Brain pericyte (primary cell): ENCODE measurements around the gene OPN1MW2.
"Not testable (repeated sequence)": the region's sequence is repeated elsewhere in the genome, so short reads cannot be mapped to it uniquely, and the experiment has no call there.

Experiments used
- DNase-seq: peaks from one replicate; pipeline ENCODE4 v3.0.0-alpha.2; 2012; ENCODE audit warnings: low read depth, low spot score

Gene OPN1MW2

GRCh38 chrX:154219456-154219855, at the start of gene OPN1MW2:
Gene OPN1MW2, plus strand, starts transcription at chrX:154219756. Its CDS starts 60 bp downstream, at chrX:154219816.
- DNase-seq = not testable (repeated sequence)

DNA sequence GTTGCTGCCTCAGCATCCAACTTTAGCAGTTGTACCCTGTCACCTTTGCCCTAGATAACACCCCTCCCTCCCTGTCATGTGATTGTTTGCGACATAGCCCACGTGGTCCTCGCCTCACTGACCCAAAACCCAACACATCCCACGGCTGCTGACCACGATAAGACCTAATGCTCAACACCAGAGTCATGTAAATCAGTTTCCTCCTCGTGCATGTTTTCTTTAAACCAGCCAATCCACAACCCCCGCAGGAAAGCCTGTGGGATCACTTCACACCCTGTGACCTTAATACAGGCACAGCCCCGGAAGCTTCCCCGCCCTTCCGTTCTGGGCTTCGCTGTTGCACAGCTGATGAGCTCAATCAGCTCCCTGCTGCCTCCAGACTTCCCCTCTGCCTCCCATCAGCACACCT, 47.0 kb upstream of the OPN1MW2 start:
- not testable (repeated sequence) for DNase-seq

DNA sequence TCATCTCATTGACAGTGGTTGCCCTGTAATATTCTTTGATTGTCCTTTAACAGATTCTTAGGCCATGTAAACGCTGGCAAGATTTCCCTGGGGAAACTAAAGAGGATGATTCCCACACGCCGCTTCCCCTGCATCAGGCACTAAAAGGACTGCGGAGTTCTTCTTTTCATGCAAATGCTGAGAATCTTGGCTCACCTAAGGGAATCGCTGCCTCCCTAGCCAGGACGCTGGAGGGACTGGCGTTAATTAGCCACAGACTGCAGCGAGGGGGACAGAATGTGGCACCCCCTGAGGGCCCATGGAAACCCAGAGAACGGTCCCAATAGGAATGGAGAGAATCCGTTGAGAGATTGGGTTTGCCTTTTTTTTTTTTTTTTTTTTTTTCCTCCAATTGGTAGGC, 45.2 kb upstream of the OPN1MW2 start:
- DNase-seq = not testable (repeated sequence)

DNA sequence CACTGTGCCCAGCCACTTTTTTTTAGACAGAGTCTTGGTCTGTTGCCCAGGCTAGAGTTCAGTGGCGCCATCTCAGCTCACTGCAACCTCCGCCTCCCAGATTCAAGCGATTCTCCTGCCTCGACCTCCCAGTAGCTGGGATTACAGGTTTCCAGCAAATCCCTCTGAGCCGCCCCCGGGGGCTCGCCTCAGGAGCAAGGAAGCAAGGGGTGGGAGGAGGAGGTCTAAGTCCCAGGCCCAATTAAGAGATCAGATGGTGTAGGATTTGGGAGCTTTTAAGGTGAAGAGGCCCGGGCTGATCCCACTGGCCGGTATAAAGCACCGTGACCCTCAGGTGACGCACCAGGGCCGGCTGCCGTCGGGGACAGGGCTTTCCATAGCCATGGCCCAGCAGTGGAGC, 37.3 kb upstream of the OPN1MW2 start, which contains the start of gene OPN1MW:
Gene OPN1MW, plus strand, starts transcription at position 301 of the 400 bp plus-strand sequence. Its CDS starts 82 bp downstream, at position 383.
- not testable (repeated sequence) for DNase-seq

DNA sequence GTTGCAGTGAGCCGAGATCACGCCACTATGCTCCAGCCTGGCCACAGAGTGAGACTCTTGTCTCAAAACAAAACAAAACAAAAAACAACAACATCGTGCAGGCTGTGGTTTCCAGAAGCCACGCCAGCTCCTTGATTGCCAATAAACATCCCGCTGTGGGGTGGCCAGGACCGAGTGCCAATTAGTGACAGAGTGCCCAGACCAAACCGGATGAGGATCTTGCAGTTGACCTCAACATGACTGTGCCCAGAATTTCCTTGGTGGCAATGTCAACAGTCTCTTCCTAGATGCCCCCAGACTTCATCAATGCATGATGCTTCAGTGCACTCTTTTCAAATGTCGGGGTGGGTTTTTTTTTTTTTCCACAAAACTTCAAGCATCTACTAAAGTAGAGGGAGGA, 35.8 kb upstream of the OPN1MW2 start:
- not testable (repeated sequence) for DNase-seq

DNA sequence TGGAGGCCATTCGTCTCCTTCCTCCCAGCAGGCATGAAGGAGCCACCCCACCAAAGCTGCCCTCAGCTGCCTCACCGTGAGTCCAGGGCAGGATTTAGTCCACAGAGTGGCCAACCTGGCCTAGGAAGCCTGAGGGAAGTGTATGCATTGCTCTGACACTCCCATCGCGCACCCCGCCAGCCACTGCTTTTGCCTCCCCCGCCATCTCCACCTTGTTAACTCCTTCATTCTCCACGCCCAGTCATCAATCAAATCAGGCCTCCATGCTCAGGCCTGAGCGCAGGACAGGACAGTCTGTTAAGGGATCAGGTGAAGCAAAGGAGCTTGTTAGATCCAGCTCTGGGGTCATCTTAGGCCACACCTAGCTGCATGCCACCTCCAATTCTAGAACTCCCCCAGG, 26.7 kb upstream of the OPN1MW2 start:
- not testable (repeated sequence) for DNase-seq

DNA sequence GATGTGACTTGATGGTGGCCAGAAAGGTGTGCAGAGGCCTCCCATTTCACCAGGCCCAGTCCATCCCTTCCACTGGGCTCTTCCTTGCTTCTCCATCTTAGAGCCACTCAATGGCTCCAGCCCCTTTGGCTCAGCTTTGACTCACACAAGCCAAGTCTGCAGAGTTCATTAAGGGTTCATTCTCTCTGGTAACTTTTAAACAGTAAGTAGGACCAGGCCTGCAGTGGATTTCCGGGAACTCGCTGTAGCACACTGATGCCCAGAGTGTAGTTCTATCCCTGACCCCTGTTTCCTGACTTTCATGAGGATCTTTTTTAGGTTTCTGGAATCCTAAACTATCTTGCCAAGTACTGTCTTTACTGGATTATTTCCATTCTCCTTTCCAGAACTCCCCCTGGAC, 25.2 kb upstream of the OPN1MW2 start:
- DNase-seq = not testable (repeated sequence)

DNA sequence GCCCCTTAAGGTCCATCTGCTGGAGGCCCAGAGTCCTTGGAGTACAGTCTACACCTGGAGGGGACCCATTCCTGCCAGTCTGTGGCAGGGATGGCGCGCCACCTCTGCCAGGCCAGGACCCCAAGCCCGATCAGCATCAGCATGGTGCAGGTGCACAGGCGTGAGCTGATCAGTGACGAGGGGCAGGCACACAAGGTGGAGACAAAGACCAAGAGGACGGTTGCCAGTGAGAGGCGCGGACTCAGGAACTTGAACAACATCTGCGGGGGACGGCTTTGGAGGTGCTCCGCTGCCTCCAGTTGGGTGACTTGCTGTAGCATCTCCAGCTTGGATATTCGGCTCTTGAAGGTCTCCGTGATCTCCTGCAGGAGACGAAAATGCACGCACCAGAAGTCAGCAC, 23.1 kb upstream of the OPN1MW2 start:
- DNase-seq = not testable (repeated sequence)

GRCh38 chrX:154209670-154210418, 9.7 kb upstream of the OPN1MW2 start:
- not testable (repeated sequence) for DNase-seq

DNA sequence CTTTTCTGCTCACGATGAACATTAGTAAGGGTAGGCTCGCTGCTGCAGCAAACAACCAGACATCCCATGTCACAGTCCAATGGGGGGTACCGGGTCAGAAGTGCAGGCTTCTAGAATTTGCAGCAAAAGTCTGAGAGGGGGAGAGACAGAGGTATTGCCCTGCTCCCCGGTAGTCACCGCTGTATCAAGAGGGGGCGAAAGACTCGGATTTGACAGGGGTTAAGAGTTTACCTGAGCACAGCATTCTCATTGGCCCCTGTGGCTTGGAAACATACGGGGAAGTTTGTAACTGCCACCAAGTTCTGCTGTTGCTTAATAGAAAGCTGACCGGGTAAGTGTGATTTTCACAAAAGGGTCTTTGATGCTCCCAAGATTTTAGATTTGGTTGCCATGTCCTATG, 8.5 kb upstream of the OPN1MW2 start:
- not testable (repeated sequence) for DNase-seq

- DNase-seq = not testable (repeated sequence)
These were observed 8.1 kb upstream of the OPN1MW2 start for GRCh38 chrX:154211499-154211898.

DNA sequence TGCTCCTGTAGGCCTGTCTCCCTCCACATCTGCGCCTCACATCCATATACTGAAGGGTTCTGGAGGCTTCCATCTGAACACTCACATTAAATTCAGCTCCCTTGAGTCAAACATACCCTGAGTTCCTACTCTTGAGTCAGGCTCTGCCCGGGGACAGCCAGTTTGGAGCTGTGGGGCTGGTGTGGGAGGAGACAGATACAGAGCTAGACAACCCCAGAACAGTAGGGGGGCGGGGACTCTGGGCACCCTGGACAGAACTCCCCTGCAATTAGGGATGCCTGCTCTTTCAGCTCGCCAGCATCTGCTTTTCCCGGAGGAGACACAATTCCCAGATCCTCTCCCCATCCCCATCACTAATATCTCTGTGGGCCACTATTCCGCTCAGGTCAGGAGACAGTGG, 5.7 kb downstream of the OPN1MW2 start:
- DNase-seq = not testable (repeated sequence)

GRCh38 chrX:154226706-154227105, 7.2 kb downstream of the OPN1MW2 start:
- not testable (repeated sequence) for DNase-seq

- DNase-seq = not testable (repeated sequence)
These were observed 11.9 kb downstream of the OPN1MW2 start for GRCh38 chrX:154231443-154231842.

DNA sequence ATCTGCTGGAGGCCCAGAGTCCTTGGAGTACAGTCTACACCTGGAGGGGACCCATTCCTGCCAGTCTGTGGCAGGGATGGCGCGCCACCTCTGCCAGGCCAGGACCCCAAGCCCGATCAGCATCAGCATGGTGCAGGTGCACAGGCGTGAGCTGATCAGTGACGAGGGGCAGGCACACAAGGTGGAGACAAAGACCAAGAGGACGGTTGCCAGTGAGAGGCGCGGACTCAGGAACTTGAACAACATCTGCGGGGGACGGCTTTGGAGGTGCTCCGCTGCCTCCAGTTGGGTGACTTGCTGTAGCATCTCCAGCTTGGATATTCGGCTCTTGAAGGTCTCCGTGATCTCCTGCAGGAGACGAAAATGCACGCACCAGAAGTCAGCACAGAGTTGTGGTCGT, 14.1 kb downstream of the OPN1MW2 start:
- DNase-seq = not testable (repeated sequence)

GRCh38 chrX:154238939-154239559, 19.5 kb downstream of the OPN1MW2 start:
- not testable (repeated sequence) for DNase-seq

GRCh38 chrX:154239982-154240503, 20.5 kb downstream of the OPN1MW2 start:
- DNase-seq = not testable (repeated sequence)

DNA sequence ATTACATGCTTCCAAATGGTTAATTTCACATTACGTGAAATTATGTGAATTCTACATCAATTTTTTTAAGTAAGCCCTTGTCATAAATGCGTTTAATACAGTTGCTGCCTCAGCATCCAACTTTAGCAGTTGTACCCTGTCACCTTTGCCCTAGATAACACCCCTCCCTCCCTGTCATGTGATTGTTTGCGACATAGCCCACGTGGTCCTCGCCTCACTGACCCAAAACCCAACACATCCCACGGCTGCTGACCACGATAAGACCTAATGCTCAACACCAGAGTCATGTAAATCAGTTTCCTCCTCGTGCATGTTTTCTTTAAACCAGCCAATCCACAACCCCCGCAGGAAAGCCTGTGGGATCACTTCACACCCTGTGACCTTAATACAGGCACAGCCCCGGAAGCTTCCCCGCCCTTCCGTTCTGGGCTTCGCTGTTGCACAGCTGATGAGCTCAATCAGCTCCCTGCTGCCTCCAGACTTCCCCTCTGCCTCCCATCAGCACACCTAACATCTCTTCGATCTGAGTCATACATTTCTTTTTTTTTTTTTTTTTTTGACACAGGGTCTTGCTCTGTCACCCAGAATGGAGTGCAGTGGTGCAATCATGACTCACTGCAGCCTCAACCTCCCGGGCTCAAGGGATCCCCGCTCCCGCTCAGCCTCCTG, 28.0 kb downstream of the OPN1MW2 start:
- not testable (repeated sequence) for DNase-seq

DNA sequence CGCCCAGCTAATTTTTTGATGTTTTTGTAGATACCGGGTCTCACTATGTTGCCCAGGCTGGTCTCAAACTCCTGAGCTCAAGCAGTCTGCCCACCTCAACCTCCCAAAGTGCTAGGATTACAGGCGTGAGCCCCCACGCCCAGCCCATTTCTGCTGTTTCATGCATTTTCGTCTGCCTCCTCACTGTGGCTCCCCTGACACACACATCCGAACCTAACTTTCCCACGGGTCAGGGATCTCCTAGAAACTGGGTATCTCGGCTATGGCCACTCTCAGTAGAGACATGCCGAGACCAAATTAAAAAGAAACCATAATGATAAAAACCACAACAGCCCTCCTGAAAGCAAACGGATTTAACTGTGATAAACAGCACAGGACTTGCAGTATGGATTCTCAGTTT, 28.5 kb downstream of the OPN1MW2 start:
- DNase-seq = not testable (repeated sequence)

DNA sequence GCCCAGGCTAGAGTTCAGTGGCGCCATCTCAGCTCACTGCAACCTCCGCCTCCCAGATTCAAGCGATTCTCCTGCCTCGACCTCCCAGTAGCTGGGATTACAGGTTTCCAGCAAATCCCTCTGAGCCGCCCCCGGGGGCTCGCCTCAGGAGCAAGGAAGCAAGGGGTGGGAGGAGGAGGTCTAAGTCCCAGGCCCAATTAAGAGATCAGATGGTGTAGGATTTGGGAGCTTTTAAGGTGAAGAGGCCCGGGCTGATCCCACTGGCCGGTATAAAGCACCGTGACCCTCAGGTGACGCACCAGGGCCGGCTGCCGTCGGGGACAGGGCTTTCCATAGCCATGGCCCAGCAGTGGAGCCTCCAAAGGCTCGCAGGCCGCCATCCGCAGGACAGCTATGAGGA, 37.7 kb downstream of the OPN1MW2 start, which contains the start of gene OPN1MW3:
Gene OPN1MW3, plus strand, starts transcription at position 301 of the 400 bp plus-strand sequence. Its CDS starts 38 bp downstream, at position 339.
- DNase-seq = not testable (repeated sequence)

GRCh38 chrX:154258711-154259110, 39.2 kb downstream of the OPN1MW2 start:
- DNase-seq = not testable (repeated sequence)

DNA sequence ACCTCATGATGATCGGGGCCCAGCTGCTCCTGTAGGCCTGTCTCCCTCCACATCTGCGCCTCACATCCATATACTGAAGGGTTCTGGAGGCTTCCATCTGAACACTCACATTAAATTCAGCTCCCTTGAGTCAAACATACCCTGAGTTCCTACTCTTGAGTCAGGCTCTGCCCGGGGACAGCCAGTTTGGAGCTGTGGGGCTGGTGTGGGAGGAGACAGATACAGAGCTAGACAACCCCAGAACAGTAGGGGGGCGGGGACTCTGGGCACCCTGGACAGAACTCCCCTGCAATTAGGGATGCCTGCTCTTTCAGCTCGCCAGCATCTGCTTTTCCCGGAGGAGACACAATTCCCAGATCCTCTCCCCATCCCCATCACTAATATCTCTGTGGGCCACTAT, 43.5 kb downstream of the OPN1MW2 start:
- not testable (repeated sequence) for DNase-seq
